22Rv1 (cell line): Measurements from ENCODE around the gene PHACTR1.

Experiments used
- H3K27ac ChIP-seq: fragments of 450-650 bp; 2 replicates; pipeline ENCODE4 v1.5.1; 2017
- ZFX ChIP-seq: fragments of 450-650 bp; IDR thresholded peaks from 2 replicates; pipeline ENCODE4 v1.6.1; 2017; ENCODE audit warnings: antibody characterized with exemption, borderline replicate concordance
- TF ChIP-seq, protein P1 (sequence below): fragments of 450-650 bp; IDR thresholded peaks from 2 replicates; pipeline ENCODE4 v1.5.1; 2017; ENCODE audit warnings: mild to moderate bottlenecking

Gene PHACTR1

DNA sequence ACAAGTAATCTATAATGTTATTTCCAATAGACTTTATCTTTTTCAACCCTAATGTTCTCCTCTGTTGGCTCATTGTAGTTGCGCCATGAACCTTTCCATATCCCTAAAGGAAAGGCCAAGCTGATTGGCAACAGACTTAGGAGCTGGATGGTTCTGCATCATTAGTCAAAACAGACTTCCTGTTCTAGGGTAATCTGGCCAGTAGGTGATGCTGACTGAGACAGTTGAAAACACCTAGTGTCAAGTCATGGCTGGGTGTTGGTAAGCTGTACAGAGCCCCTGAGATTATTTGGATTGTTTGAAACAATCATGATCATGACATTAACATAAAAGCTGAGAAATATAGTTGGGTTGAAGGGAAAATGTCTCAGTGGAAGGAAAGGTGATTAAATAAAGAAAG is 231.4 kb downstream of the PHACTR1 start:
- H3K27ac ChIP-seq: no peak overlapping the region
- TF ChIP-seq ZFX: no peak
- TF ChIP-seq, protein P1, sequence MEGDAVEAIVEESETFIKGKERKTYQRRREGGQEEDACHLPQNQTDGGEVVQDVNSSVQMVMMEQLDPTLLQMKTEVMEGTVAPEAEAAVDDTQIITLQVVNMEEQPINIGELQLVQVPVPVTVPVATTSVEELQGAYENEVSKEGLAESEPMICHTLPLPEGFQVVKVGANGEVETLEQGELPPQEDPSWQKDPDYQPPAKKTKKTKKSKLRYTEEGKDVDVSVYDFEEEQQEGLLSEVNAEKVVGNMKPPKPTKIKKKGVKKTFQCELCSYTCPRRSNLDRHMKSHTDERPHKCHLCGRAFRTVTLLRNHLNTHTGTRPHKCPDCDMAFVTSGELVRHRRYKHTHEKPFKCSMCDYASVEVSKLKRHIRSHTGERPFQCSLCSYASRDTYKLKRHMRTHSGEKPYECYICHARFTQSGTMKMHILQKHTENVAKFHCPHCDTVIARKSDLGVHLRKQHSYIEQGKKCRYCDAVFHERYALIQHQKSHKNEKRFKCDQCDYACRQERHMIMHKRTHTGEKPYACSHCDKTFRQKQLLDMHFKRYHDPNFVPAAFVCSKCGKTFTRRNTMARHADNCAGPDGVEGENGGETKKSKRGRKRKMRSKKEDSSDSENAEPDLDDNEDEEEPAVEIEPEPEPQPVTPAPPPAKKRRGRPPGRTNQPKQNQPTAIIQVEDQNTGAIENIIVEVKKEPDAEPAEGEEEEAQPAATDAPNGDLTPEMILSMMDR: no peak

- H3K27ac ChIP-seq: no peak overlapping the region
- TF ChIP-seq ZFX: no peak
- TF ChIP-seq, protein P1: no peak
Measured at GRCh38 chr6:12950976-12951375, 234.4 kb downstream of the PHACTR1 start.

DNA sequence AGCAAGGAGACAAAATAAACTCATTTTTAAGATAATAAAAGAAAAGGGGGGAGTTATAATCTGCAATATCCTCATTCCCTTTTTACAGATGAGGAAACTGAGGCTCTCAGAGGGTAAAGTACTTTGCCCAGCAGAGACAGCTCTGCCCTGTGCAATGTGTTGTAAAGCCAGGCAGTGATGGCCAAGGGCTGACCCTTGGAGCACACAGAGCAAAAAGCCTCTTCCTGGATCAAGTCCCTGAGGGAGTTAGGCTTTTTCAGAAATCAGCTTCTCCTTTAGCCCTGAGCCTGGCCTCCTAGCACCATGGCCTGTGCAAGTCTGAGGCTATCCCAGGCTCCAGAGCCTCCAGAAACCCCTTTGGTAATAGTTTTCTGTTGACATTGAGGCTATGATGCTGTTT is 234.8 kb downstream of the PHACTR1 start:
- TF ChIP-seq, protein P1: no peak
- no peak for TF ChIP-seq ZFX
- H3K27ac ChIP-seq: no peak overlapping the region

- TF ChIP-seq, protein P1: no peak
- TF ChIP-seq ZFX: no peak
- H3K27ac ChIP-seq: no peak overlapping the region
Measured at GRCh38 chr6:12952318-12952717, 235.8 kb downstream of the PHACTR1 start.

- no peak overlapping the region for H3K27ac ChIP-seq
- TF ChIP-seq, protein P1: no peak
- TF ChIP-seq ZFX: no peak
Measured at GRCh38 chr6:12955956-12956355, 239.4 kb downstream of the PHACTR1 start.

GRCh38 chr6:12956991-12957320 is 240.4 kb downstream of the PHACTR1 start:
- TF ChIP-seq, protein P1: no peak
- TF ChIP-seq ZFX: no peak
- H3K27ac ChIP-seq: no peak overlapping the region

DNA sequence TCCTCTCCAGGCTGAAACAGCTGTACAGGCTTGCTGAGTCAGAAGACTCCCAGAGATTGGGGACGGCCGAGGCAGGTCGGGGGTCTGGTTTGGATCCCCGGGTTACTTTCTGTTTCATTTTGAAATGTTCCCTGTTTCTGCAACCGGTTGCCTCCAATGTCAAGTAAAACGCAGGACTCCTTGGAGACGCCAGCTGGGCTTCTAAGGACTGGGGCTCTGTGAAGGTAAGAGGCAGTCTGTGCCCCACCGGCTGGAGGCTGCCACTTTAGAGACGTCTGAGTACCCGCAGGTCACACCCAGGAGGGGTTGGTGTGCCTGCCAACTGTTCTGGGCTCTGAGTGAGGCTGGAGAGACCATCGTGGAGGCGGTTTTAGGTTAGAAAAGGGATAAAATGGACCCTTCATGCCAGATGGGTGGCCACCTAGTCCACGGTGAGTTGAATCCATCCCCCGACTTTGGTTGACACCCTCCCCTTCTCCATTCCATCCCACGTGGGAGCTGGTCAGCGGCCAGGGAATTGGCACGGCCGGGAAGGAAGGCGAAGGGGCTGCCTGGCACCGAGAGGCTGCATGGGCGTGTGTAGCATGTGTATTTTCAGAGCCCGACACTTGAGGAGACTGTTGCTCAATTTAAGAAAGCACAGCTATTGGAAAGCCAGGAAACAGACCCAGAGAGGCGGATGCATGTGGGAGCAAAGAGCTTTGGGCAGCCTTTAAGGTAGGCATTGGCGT is 240.9 kb downstream of the PHACTR1 start:
- TF ChIP-seq, protein P1: no peak
- TF ChIP-seq ZFX: no peak
- no peak overlapping the region for H3K27ac ChIP-seq
